Breast epithelium (tissue), 4 donors: ENCODE results near the gene ATP12A. TPM values are rescaled to one million over a fixed set of nuclear protein-coding genes. Genes with fewer than 3 reads are reported as not detected.

ENCODE experiments used
- DNase-seq, 2 donors: peaks; one replicate each; pipeline ENCODE4 v3.0.0-alpha.2; 2019; ENCODE audit warnings: low spot score in 2 of 2
- H3K27ac ChIP-seq, 2 donors: fragments of 200-600 bp; sonication (generic) in 1 of 2; one replicate each; pipeline ENCODE4 v1.5.1; 2016 to 2019; ENCODE audit warnings: mild to moderate bottlenecking in 1 of 2
- H3K27me3 ChIP-seq, 2 donors: fragments of 200-600 bp; sonication (generic) in 1 of 2; one replicate each; pipeline versions ENCODE4 v1.5.1 to v1.6.0; 2017 to 2019; ENCODE audit warnings: control low read depth in 1 of 2, mild to moderate bottlenecking in 1 of 2
- H3K36me3 ChIP-seq: fragments of 200-600 bp; one replicate; pipeline ENCODE4 v1.5.1; 2019
- H3K4me1 ChIP-seq, 2 donors: fragments of 200-600 bp; sonication (generic); one replicate each; pipeline ENCODE4 v1.5.1; 2016 to 2019; ENCODE audit warnings: control low read depth in 1 of 2
- H3K4me3 ChIP-seq, 3 donors: fragments of 200-600 bp; sonication (generic); 1 replicate in 2 of 3; 2 replicates in 1 of 3; pipeline ENCODE4 v1.5.1; 2016 to 2019; ENCODE audit warnings: mild to moderate bottlenecking in 3 of 3, moderate library complexity in 2 of 3
- H3K9me3 ChIP-seq, 2 donors: fragments of 200-600 bp; sonication (generic) in 1 of 2; one replicate each; pipeline ENCODE4 v1.5.1; 2016 to 2019; ENCODE audit warnings: control low read depth in 1 of 2
- CTCF ChIP-seq, 3 donors: fragments of 450-650 bp; IDR thresholded peaks; one replicate each; pipeline ENCODE4 v1.5.1; 2016 to 2017; ENCODE audit warnings: antibody characterized with exemption in 3 of 3, mild to moderate bottlenecking in 3 of 3, moderate library complexity in 3 of 3
- POLR2A ChIP-seq: fragments of 450-650 bp; IDR thresholded peaks from one replicate; pipeline ENCODE4 v1.6.1; 2016; ENCODE audit warnings: antibody characterized with exemption, mild to moderate bottlenecking, moderate library complexity
- POLR2AphosphoS5 ChIP-seq, 3 donors: sonication (generic); formaldehyde crosslinking; IDR thresholded peaks; one replicate each; pipeline ENCODE4 v1.6.1; 2017; ENCODE audit warnings: antibody characterized with exemption in 3 of 3
- intact Hi-C: fragments of 100-400 bp; cut with DNase I; formaldehyde crosslinking; loops from one replicate; pipeline ENCODE4 v1.15.1; 2023; ENCODE audit warnings: low total_unique reads
- total RNA-seq, 3 donors: library from RNA; depleted of rRNA; stranded (reverse); fragments of >200 nt; gene quantifications; one replicate each; pipeline ENCODE4 v1.1.0, GENCODE V29; 2016

Gene ATP12A
- total RNA-seq, 3 donors from 2014 or later = not detected

GRCh38 chr13:24652359-24652758 is 27.8 kb upstream of the ATP12A start:
- intact Hi-C loops = loop anchor here (2.0 kb wide), 1 partner anchor 28 kb away; the partner anchor contains the start of gene ATP12A
- H3K4me1 ChIP-seq = no peaks in the 10 kb centered on the region
- TF ChIP-seq CTCF (IDR thresholded peaks at IDR 0.05) = no peak
- TF ChIP-seq POLR2A = no peak
- no peak for TF ChIP-seq POLR2AphosphoS5 (IDR thresholded peaks at IDR 0.05)
- H3K27me3 ChIP-seq = no peaks in the 10 kb centered on the region
- H3K4me3 ChIP-seq = no peak overlapping the region
- no peaks in the 10 kb centered on the region for H3K36me3 ChIP-seq
- no peaks in the 10 kb centered on the region for H3K9me3 ChIP-seq
- H3K27ac ChIP-seq = no peak overlapping the region
- DNase-seq = no peak

- Histone ChIP-seq H3K9me3 (no peaks in the 10 kb centered on the region), H3K36me3 (no peaks in the 10 kb centered on the region), H3K4me1 (no peaks in the 10 kb centered on the region), H3K27ac (no peak overlapping the region), H3K27me3 (no peaks in the 10 kb centered on the region), H3K4me3 (no peak overlapping the region)
- TF ChIP-seq POLR2AphosphoS5 (IDR thresholded peaks at IDR 0.05) (no peak), CTCF (IDR thresholded peaks at IDR 0.05) (no peak), POLR2A (no peak)
- no peak for DNase-seq
- intact Hi-C loops = no loop called here
These were observed 25.5 kb upstream of the ATP12A start for GRCh38 chr13:24654741-24655140.

GRCh38 chr13:24659239-24659638 is 21.0 kb upstream of the ATP12A start:
- Histone ChIP-seq H3K27me3 (no peaks in the 10 kb centered on the region), H3K4me3 (no peak overlapping the region), H3K36me3 (no peaks in the 10 kb centered on the region), H3K4me1 (no peaks in the 10 kb centered on the region), H3K9me3 (no peaks in the 10 kb centered on the region), H3K27ac (no peak overlapping the region)
- intact Hi-C loops = no loop called here
- no peak for DNase-seq
- TF ChIP-seq POLR2AphosphoS5 (IDR thresholded peaks at IDR 0.05) (no peak), POLR2A (no peak), CTCF (IDR thresholded peaks at IDR 0.05) (no peak)

- TF ChIP-seq POLR2A = no peak
- TF ChIP-seq POLR2AphosphoS5 (IDR thresholded peaks at IDR 0.05) = no peak
- no peak for TF ChIP-seq CTCF (IDR thresholded peaks at IDR 0.05)
- Histone ChIP-seq H3K4me1 (no peaks in the 10 kb centered on the region), H3K27me3 (no peaks in the 10 kb centered on the region), H3K27ac (no peak overlapping the region), H3K36me3 (no peaks in the 10 kb centered on the region), H3K4me3 (no peak overlapping the region), H3K9me3 (no peaks in the 10 kb centered on the region)
- no peak for DNase-seq
- intact Hi-C loops = no loop called here
These were observed 20.0 kb upstream of the ATP12A start for GRCh38 chr13:24660023-24660741.

GRCh38 chr13:24661713-24662112 is 18.5 kb upstream of the ATP12A start:
- H3K27me3 ChIP-seq = no peaks in the 10 kb centered on the region
- H3K9me3 ChIP-seq = no peaks in the 10 kb centered on the region
- no peak for DNase-seq
- H3K27ac ChIP-seq = no peak overlapping the region
- H3K4me3 ChIP-seq = no peak overlapping the region
- no peaks in the 10 kb centered on the region for H3K4me1 ChIP-seq
- no peak for TF ChIP-seq CTCF (IDR thresholded peaks at IDR 0.05)
- TF ChIP-seq POLR2AphosphoS5 (IDR thresholded peaks at IDR 0.05) = no peak
- no peak for TF ChIP-seq POLR2A
- H3K36me3 ChIP-seq = no peaks in the 10 kb centered on the region
- intact Hi-C loops = no loop called here
